Measurements from ENCODE around the gene SPTBN4.
A peak's percentile ranks its signal among the peaks of the same experiment; 100 is the strongest.
"Not testable (repeated sequence)": the region's sequence is repeated elsewhere in the genome, so short reads cannot be mapped to it uniquely, and the experiment has no call there.

The SPTBN4 gene

GRCh38 chr19:40528078-40528477 is 61.3 kb downstream of the SPTBN4 start:
- DNase-seq, result peak in 1 of 58 donors; percentile 12

- DNase-seq, result no peak
Measured at GRCh38 chr19:40528533-40529092, 61.8 kb downstream of the SPTBN4 start.

GRCh38 chr19:40529093-40529954 is 62.5 kb downstream of the SPTBN4 start:
- peak in 57 of 58 donors; percentile 20 to 89 (median 74) for DNase-seq

- DNase-seq, result peak in 15 of 58 donors; percentile 10 to 62 (median 43)
Measured at GRCh38 chr19:40530091-40530901, 63.5 kb downstream of the SPTBN4 start.

GRCh38 chr19:40533508-40533907 is 66.7 kb downstream of the SPTBN4 start:
- no peak for DNase-seq

- DNase-seq, result no peak
Measured at GRCh38 chr19:40534148-40534547, 67.3 kb downstream of the SPTBN4 start.

- peak in 3 of 58 donors; percentile 4 to 38 (median 11) for DNase-seq
Measured at GRCh38 chr19:40539070-40539469, 72.3 kb downstream of the SPTBN4 start.

GRCh38 chr19:40542202-40542859 is 75.5 kb downstream of the SPTBN4 start:
- DNase-seq, result peak in 11 of 58 donors; percentile 9 to 45 (median 31)

- no peak for DNase-seq
Measured at GRCh38 chr19:40543029-40543597, 76.3 kb downstream of the SPTBN4 start.

- not testable (repeated sequence) for DNase-seq
Measured at GRCh38 chr19:40546153-40546841, 79.5 kb downstream of the SPTBN4 start.

GRCh38 chr19:40547190-40547589 is 80.4 kb downstream of the SPTBN4 start:
- DNase-seq, result not testable (repeated sequence)

GRCh38 chr19:40547836-40548235 is 81.0 kb downstream of the SPTBN4 start:
- no peak for DNase-seq

- DNase-seq, result peak in 23 of 58 donors; percentile 16 to 65 (median 38)
Measured at GRCh38 chr19:40549007-40549708, 82.4 kb downstream of the SPTBN4 start.

- DNase-seq, result no peak
Measured at GRCh38 chr19:40550951-40551350, 84.2 kb downstream of the SPTBN4 start.

GRCh38 chr19:40552848-40553247 is 86.0 kb downstream of the SPTBN4 start:
- no peak for DNase-seq

GRCh38 chr19:40553885-40554857 is 87.4 kb downstream of the SPTBN4 start:
- DNase-seq, result no peak

- DNase-seq, result no peak
Measured at GRCh38 chr19:40555978-40556689, 89.3 kb downstream of the SPTBN4 start.
